Measurements from ENCODE around the gene ARHGEF37.

ARHGEF37 gene

GRCh38 chr5:149623473-149623872, 42.2 kb downstream of the ARHGEF37 start:
- no peak for TF ChIP-seq CTCF (IDR thresholded peaks at IDR 0.05; ENCODE audit: insufficient read depth, low read depth, low read length, missing control alignments)
- no peak for DNase-seq (ENCODE audit: low read depth)
- no peak overlapping the region for H3K4me3 ChIP-seq (ENCODE audit: low read depth, low read length)

- no peak overlapping the region for H3K4me3 ChIP-seq (ENCODE audit: low read depth, low read length)
- TF ChIP-seq CTCF (IDR thresholded peaks at IDR 0.05; ENCODE audit: insufficient read depth, low read depth, low read length, missing control alignments) = no peak
These were observed 45.8 kb downstream of the ARHGEF37 start for GRCh38 chr5:149627070-149627469.

GRCh38 chr5:149628221-149628620, 46.9 kb downstream of the ARHGEF37 start:
- DNase-seq (ENCODE audit: low read depth) = no peak
- no peak overlapping the region for H3K4me3 ChIP-seq (ENCODE audit: low read depth, low read length)
- no peak for TF ChIP-seq CTCF (IDR thresholded peaks at IDR 0.05; ENCODE audit: insufficient read depth, low read depth, low read length, missing control alignments)

More at GRCh38 chr5:149627070-149627469, 45.8 kb downstream of the ARHGEF37 start:
- no peak for DNase-seq (ENCODE audit: low read depth)

- H3K4me3 ChIP-seq (ENCODE audit: low read depth, low read length) = no peak overlapping the region
- TF ChIP-seq CTCF (IDR thresholded peaks at IDR 0.05; ENCODE audit: insufficient read depth, low read depth, low read length, missing control alignments) = no peak
- no peak for DNase-seq (ENCODE audit: low read depth)
These were observed 47.6 kb downstream of the ARHGEF37 start for GRCh38 chr5:149628846-149629388.

- no peak overlapping the region for H3K4me3 ChIP-seq (ENCODE audit: low read depth, low read length)
- no peak for TF ChIP-seq CTCF (IDR thresholded peaks at IDR 0.05; ENCODE audit: insufficient read depth, low read depth, low read length, missing control alignments)
These were observed 48.1 kb downstream of the ARHGEF37 start for GRCh38 chr5:149629421-149629820.

GRCh38 chr5:149630337-149630736, 49.0 kb downstream of the ARHGEF37 start:
- no peak for TF ChIP-seq CTCF (IDR thresholded peaks at IDR 0.05; ENCODE audit: insufficient read depth, low read depth, low read length, missing control alignments)
- no peak for DNase-seq (ENCODE audit: low read depth)
- H3K4me3 ChIP-seq (ENCODE audit: low read depth, low read length) = no peak overlapping the region

More at GRCh38 chr5:149629421-149629820, 48.1 kb downstream of the ARHGEF37 start:
- no peak for DNase-seq (ENCODE audit: low read depth)

- no peak for TF ChIP-seq CTCF (IDR thresholded peaks at IDR 0.05; ENCODE audit: insufficient read depth, low read depth, low read length, missing control alignments)
- DNase-seq (ENCODE audit: low read depth) = no peak
- H3K4me3 ChIP-seq (ENCODE audit: low read depth, low read length) = no peak overlapping the region
These were observed 50.2 kb downstream of the ARHGEF37 start for GRCh38 chr5:149631506-149631905.
